GM12878 (cell line): ENCODE results near the gene YY1. TPM values are rescaled to one million over a fixed set of nuclear protein-coding genes. Genes with fewer than 3 reads are reported as not detected.

ENCODE experiments used
- ATAC-seq: fragments of 200-7000 bp; cut with Tn5 transposase; 3 replicates; pipeline ENCODE4 v1.9.1; 2020; ENCODE audit warnings: mild to moderate bottlenecking, moderate library complexity
- BruUV-seq: library from RNA; stranded (reverse); fragments of 400-500 nt; replicated peaks from 2 replicates; lab custom pipeline; 2021; lab: Mats Ljungman, UMichigan
- CTCF ChIA-PET: fragments of 300-600 bp; sonication (Branson Sonifier 250); formaldehyde crosslinking; extraction: SDS; loops from one replicate; lab custom pipeline; 2021; ENCODE audit warnings: inconsistent platforms; lab: Yijun Ruan, JAX
- POLR2A ChIA-PET: fragments of 350-600 bp; formaldehyde crosslinking; extraction: SDS; loops from one replicate; lab custom pipeline; 2021; ENCODE audit warnings: inconsistent platforms; lab: Charles Lee
- RAD21 ChIA-PET: fragments of 300-600 bp; sonication (Branson Sonifier 250); formaldehyde crosslinking; loops from one replicate; lab custom pipeline; 2023; ENCODE audit warnings: antibody characterized with exemption; ENCODE audit not compliant: unreplicated experiment; lab: Charles Lee
- SMC1A ChIA-PET: fragments of 300-600 bp; sonication (Branson Sonifier 250); formaldehyde crosslinking; loops from one replicate; lab custom pipeline; 2023; ENCODE audit not compliant: unreplicated experiment, uncharacterized antibody; lab: Charles Lee
- DNase-seq: peaks from one replicate; pipeline ENCODE4 v3.0.0-alpha.2; 2011; ENCODE audit warnings: low read depth, low spot score
- FAIRE-seq: peaks from 3 replicates; lab custom pipeline; 2011; peaks lifted over from hg19 to GRCh38; lab: Jason Lieb, UNC
- H2AFZ ChIP-seq: 2 replicates; pipeline ENCODE4 v1.6.0; 2011; ENCODE audit warnings: low read depth, low read length, control low read depth; ENCODE audit not compliant: control insufficient read depth
- H3K27ac ChIP-seq: 2 replicates; pipeline ENCODE4 v1.5.1; 2011; ENCODE audit warnings: control low read depth; ENCODE audit not compliant: control insufficient read depth, insufficient read depth
- H3K27me3 ChIP-seq, 2 experiments: replicated peaks in 1 of 2; 2 replicates each; pipeline versions ENCODE4 v1.6.0 to v1.6.1; 2011; ENCODE audit warnings: low read length in 1 of 2; ENCODE audit not compliant: control insufficient read depth in 2 of 2, insufficient read depth in 2 of 2
- H3K36me3 ChIP-seq, 2 experiments: 2 replicates each; pipeline ENCODE4 v1.5.1; 2011; ENCODE audit warnings: low read length in 1 of 2; ENCODE audit not compliant: control insufficient read depth in 2 of 2, insufficient read depth in 2 of 2
- H3K4me1 ChIP-seq: 2 replicates; pipeline ENCODE4 v1.6.1; 2011; ENCODE audit warnings: mild to moderate bottlenecking, low read length, moderate library complexity, mixed read lengths; ENCODE audit not compliant: control insufficient read depth, insufficient read depth
- H3K4me2 ChIP-seq: 2 replicates; pipeline ENCODE4 v1.6.0; 2011; ENCODE audit warnings: control low read depth; ENCODE audit not compliant: control insufficient read depth, insufficient read depth
- H3K4me3 ChIP-seq: fragments of 200-600 bp; sonication (generic); 2 replicates; pipeline ENCODE4 v1.5.1; 2016
- H3K79me2 ChIP-seq: 2 replicates; pipeline ENCODE4 v1.6.0; 2011; ENCODE audit warnings: low read length; ENCODE audit not compliant: control insufficient read depth, insufficient read depth
- H3K9ac ChIP-seq: 2 replicates; pipeline ENCODE4 v1.8.0; 2011; ENCODE audit warnings: low read length, control low read depth, mixed read lengths; ENCODE audit not compliant: control insufficient read depth, insufficient read depth
- H3K9me3 ChIP-seq: replicated peaks from 3 replicates; pipeline ENCODE4 v1.5.1; 2011; ENCODE audit warnings: mild to moderate bottlenecking, low read length; ENCODE audit not compliant: control insufficient read depth, insufficient read depth
- H4K20me1 ChIP-seq: 2 replicates; pipeline ENCODE4 v1.6.0; 2011; ENCODE audit not compliant: control insufficient read depth, insufficient read depth
- CEBPB ChIP-seq, 2 experiments: fragments of 150-350 bp in 1 of 2; IDR thresholded peaks; 2 replicates each; pipeline ENCODE4 v1.6.1; 2012 to 2014; ENCODE audit warnings: low read depth in 2 of 2, low read length in 2 of 2, borderline replicate concordance in 1 of 2, inconsistent platforms in 1 of 2
- E2F8 ChIP-seq: fragments of 450-650 bp; IDR thresholded peaks from 2 replicates; pipeline ENCODE4 v1.6.1; 2018; ENCODE audit warnings: mild to moderate bottlenecking, low read depth, moderate library complexity; ENCODE audit not compliant: partially characterized antibody
- EED ChIP-seq: sonication (generic); IDR thresholded peaks from 2 replicates; pipeline ENCODE4 v1.6.1; 2016; ENCODE audit warnings: antibody characterized with exemption, low read depth
- FOS ChIP-seq: IDR thresholded peaks from 3 replicates; pipeline ENCODE4 v1.6.1; 2011; ENCODE audit warnings: borderline replicate concordance; ENCODE audit not compliant: insufficient read length; ENCODE audit errors: extremely low read depth
- MTA3 ChIP-seq: IDR thresholded peaks from 2 replicates; pipeline ENCODE4 v1.6.1; 2012; ENCODE audit warnings: low read length, inconsistent platforms, borderline replicate concordance
- REST ChIP-seq: IDR thresholded peaks from 2 replicates; pipeline ENCODE4 v1.6.1; 2012; ENCODE audit warnings: mild to moderate bottlenecking, low read depth, low read length
- SMC3 ChIP-seq: IDR thresholded peaks from 2 replicates; pipeline ENCODE4 v1.6.1; 2011; ENCODE audit warnings: low read length, improper control_type of control experiment, borderline replicate concordance
- SRF ChIP-seq, 2 experiments: IDR thresholded peaks; 2 replicates each; pipeline ENCODE4 v1.6.1; 2011; ENCODE audit warnings: low read depth in 2 of 2, low read length in 2 of 2, mild to moderate bottlenecking in 1 of 2, moderate library complexity in 1 of 2
- SUZ12 ChIP-seq: fragments of 200-600 bp; sonication (generic); IDR thresholded peaks from one replicate; pipeline ENCODE4 v1.6.1; 2018; ENCODE audit warnings: antibody characterized with exemption, mild to moderate bottlenecking; ENCODE audit not compliant: unreplicated experiment
- TARDBP ChIP-seq: IDR thresholded peaks from 2 replicates; pipeline ENCODE4 v1.6.1; 2016; ENCODE audit warnings: borderline replicate concordance
- TCF7 ChIP-seq: IDR thresholded peaks from 2 replicates; pipeline ENCODE4 v1.6.1; 2014; ENCODE audit warnings: antibody characterized with exemption, borderline replicate concordance
- ZSCAN29 ChIP-seq: fragments of 450-650 bp; IDR thresholded peaks from 2 replicates; pipeline ENCODE4 v1.6.1; 2017; ENCODE audit warnings: mild to moderate bottlenecking, moderate library complexity
- WGBS: methylation state at CpG from one replicate; pipeline ENCODE4 v1.1.6; 2016; ENCODE audit warnings: low lambda C conversion rate; ENCODE audit not compliant: insufficient replicate concordance, insufficient coverage; ENCODE audit errors: missing lambda C conversion rate; 5-methylcytosine and 5-hydroxymethylcytosine counted together
- in situ Hi-C: fragments of 300-500 bp; cut with MboI; formaldehyde crosslinking; loops from 9 replicates; pipeline ENCODE4 v1.14.3; 2018; ENCODE audit warnings: mixed read lengths
- intact Hi-C: fragments of 100-400 bp; cut with micrococcal nuclease; formaldehyde crosslinking; loops from one replicate; pipeline ENCODE4 v1.14.2; 2022; ENCODE audit not compliant: unreplicated experiment
- polyA plus RNA-seq, 11 experiments: library from polyadenylated mRNA; depleted of rRNA in 4 of 11; unstranded in 6 of 11; stranded (reverse) in 5 of 11; fragments of >200 nt; fragmentation: Nextera tagmentation in 4 of 11; fragmentation: Illumina TruSeq in 1 of 11; extraction: Ambion mirVana in 4 of 11; extraction: Trizol in 1 of 11; gene quantifications; 1 replicate in 1 of 11; 2 replicates in 10 of 11; pipeline versions ENCODE4 v1.2.1 to v1.2.3, GENCODE V29; 2011 to 2016; ENCODE audit warnings: inconsistent platforms in 2 of 11, missing spikeins in 2 of 11, low read depth in 1 of 11
- total RNA-seq, 4 experiments: library from RNA; depleted of rRNA in 3 of 4; stranded (reverse); fragments of >200 nt in 3 of 4; fragmentation: Illumina TruSeq in 1 of 4; extraction: Trizol in 1 of 4; gene quantifications; 2 replicates each; pipeline versions ENCODE4 v1.2.1 to v1.2.3, GENCODE V29; 2013 to 2021

The YY1 gene
- total and polyA plus RNA-seq, 10 of the 15 experiments (the other 5 are each of a cell fraction or from before 2014, with no cell fraction given), result 23.7 to 74.0 (median 39.9) TPM

GRCh38 chr14:100213956-100214769, 24.8 kb upstream of the YY1 start:
- BruUV-seq, result TSS peak; percentile 92
- H3K27ac ChIP-seq, result peak overlapping the region; percentile 90
- in situ Hi-C loops (no loop called here), intact Hi-C loops (loop anchor here (1.0 to 2.0 kb wide), 2 partner anchors 21 to 23 kb away; no protein-coding TSS in a partner anchor)
- ChIA-PET CTCF (interaction anchor here (1.1 to 7.3 kb wide), 5 partner anchors 20 to 27 kb away, joined by 3 to 29 read pairs (median 5); no protein-coding TSS in a partner anchor), RAD21 (interaction anchor here (0.8 to 1.7 kb wide), 3 partner anchors 10 to 27 kb away, joined by 3 to 7 read pairs (median 5); no protein-coding TSS in a partner anchor), POLR2A (interaction anchor here (0.6 to 2.4 kb wide), 10 partner anchors 10 to 244 kb away, joined by 3 to 7 read pairs (median 4); a partner anchor contains a TSS), SMC1A (interaction anchor here (1.1 to 1.3 kb wide), 3 partner anchors 21 to 27 kb away, joined by 4 to 6 read pairs (median 6); no protein-coding TSS in a partner anchor)
- no peaks in the 10 kb centered on the region for H3K27me3 ChIP-seq
- WGBS, result under 1% methylated on average over 64 of the region's 90 CpGs
- peak; percentile 7 for FAIRE-seq
- ATAC-seq, result peak; percentile 98
- DNase-seq, result no peak
- H3K36me3 ChIP-seq, result no peaks in the 10 kb centered on the region
- no peaks in the 10 kb centered on the region for H4K20me1 ChIP-seq
- peak overlapping the region; percentile 90 for H3K4me3 ChIP-seq
- H3K4me2 ChIP-seq, result peak overlapping the region; percentile 82
- H3K79me2 ChIP-seq, result peaks cover 6% of the 10 kb centered on the region
- no peaks in the 10 kb centered on the region for H3K9me3 ChIP-seq
- H3K4me1 ChIP-seq, result peaks cover 9% of the 10 kb centered on the region; the same call in 1 of the 2 replicates
- H3K9ac ChIP-seq, result peak overlapping the region; percentile 91
- H2AFZ ChIP-seq, result peak overlapping the region; percentile 91
- TF ChIP-seq E2F8, result no peak
- 0 out of 2 replicates have a peak, but pooled peaks have one; percentile 12 for TF ChIP-seq ZSCAN29
- TF ChIP-seq MTA3, result no peak
- no peak for TF ChIP-seq SUZ12
- no peak for TF ChIP-seq CEBPB (IDR thresholded peaks at IDR 0.05; ENCODE audit: borderline replicate concordance in 1 of 2, low read depth in 2 of 2, low read length in 2 of 2)
- no peak for TF ChIP-seq TCF7
- 0 out of 2 replicates have a peak, but pooled peaks have one; percentile 45 for TF ChIP-seq TARDBP
- TF ChIP-seq SRF (IDR thresholded peaks at IDR 0.05; ENCODE audit: low read depth in 2 of 2, low read length in 2 of 2), result no peak
- no peak for TF ChIP-seq FOS
- TF ChIP-seq EED, result peak; percentile 34; the same call in 1 of the 2 replicates
- no peak for TF ChIP-seq SMC3
- TF ChIP-seq REST, result no peak
